Erythroblast (primary cell): ENCODE results near the gene SHROOM1.

ENCODE experiments used
- GATA1 ChIP-seq: IDR thresholded peaks from 2 replicates; pipeline ENCODE4 v1.6.1; 2011; ENCODE audit warnings: low read depth, mild to moderate bottlenecking, control low read depth, low read length, moderate library complexity
- POLR2A ChIP-seq: IDR thresholded peaks from 2 replicates; pipeline ENCODE4 v1.6.1; 2011; ENCODE audit warnings: mild to moderate bottlenecking, low read length

DNA sequence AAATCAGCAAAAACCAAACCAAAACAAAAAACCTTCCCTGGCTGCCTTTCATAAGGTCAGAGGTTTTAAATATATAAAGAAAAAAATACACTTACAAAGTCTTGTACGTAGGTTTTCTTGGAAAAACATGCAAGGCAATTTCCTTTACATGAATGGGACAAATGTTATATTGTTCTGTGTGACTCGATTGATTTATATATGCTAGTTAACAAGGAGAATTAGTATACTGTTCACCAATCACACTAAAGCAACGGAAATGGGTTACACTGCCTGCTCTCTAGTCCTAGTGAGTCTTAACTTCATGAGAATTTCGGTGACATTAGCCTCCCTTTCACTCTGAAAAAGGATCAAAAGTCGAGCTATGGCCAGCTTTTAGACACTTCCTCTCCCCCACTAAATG is 30.3 kb upstream of the SHROOM1 start:
- no peak for TF ChIP-seq POLR2A
- TF ChIP-seq GATA1: no peak
